ENCODE measurements around the gene PLXNA2. TPM values are rescaled to one million over a fixed set of nuclear protein-coding genes. Genes with fewer than 3 reads are reported as not detected.

PLXNA2 gene
- total and polyA plus RNA-seq, 2 donors (not counting 3 experiments of a cell fraction or from before 2014, with no cell fraction given), result 42.6 to 229 TPM

DNA sequence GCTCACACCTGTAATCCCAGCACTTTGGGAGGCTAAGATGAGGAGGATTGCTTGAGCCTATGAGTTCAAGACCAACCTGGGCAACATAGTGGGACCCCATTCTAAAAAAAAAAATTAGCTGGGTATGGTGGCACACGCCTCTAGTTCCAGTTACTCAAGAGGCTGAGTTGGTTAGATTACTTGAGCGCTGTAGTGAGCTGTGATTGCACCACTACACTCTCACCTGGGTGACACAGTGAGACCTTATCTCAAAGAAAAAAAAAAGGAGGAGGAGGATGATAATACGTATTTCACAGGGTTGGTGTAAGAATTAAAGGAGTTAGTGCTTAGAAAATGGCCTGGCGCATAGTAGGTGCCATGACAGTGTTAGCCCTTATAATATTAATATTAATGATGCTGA, 144.1 kb downstream of the PLXNA2 start:
- DNase-seq (ENCODE audit: low read depth, low spot score) (no peak), FAIRE-seq (no peak)
- CTCF ChIA-PET, result interaction anchor here (0.8 to 3.1 kb wide), 4 partner anchors 32 to 144 kb away, joined by 3 to 28 read pairs (median 4); partner anchors contain the start of gene PLXNA2
- Histone ChIP-seq H2AFZ (ENCODE audit: low read depth, low read length) (no peak overlapping the region), H3K4me1 (ENCODE audit: control insufficient read depth, extremely low read depth, insufficient read depth, low read length) (no peaks in the 10 kb centered on the region), H3K4me3 (replicated peaks in 1 of 3; ENCODE audit: insufficient read depth in 1 of 3, low read depth in 1 of 3, low read length in 3 of 3) (no peak overlapping the region), H3K79me2 (ENCODE audit: control insufficient read depth, insufficient read depth, low read length) (peaks cover 36% of the 10 kb centered on the region), H3K27ac (ENCODE audit: insufficient read depth, low read depth, low read length) (no peak overlapping the region), H3K27me3 (ENCODE audit: control insufficient read depth in 2 of 2, insufficient read depth in 2 of 2, low read length in 2 of 2) (no peaks in the 10 kb centered on the region), H3K9ac (replicated peaks; ENCODE audit: extremely low read depth, insufficient read depth, low read length) (no peak overlapping the region), H3K36me3 (ENCODE audit: control insufficient read depth in 2 of 2, extremely low read depth in 1 of 2, insufficient read depth in 2 of 2, low read length in 2 of 2) (peaks cover 37 to 39% of the 10 kb centered on the region in 2 experiments), H3K9me3 (replicated peaks; ENCODE audit: control insufficient read depth, insufficient read depth, low read length) (no peaks in the 10 kb centered on the region), H4K20me1 (replicated peaks; ENCODE audit: control insufficient read depth, extremely low read depth, insufficient read depth, low read length) (no peaks in the 10 kb centered on the region), H3K4me2 (ENCODE audit: insufficient read depth, low read length) (no peak overlapping the region), H3K9me1 (replicated peaks; ENCODE audit: control insufficient read depth, extremely low read depth, insufficient read depth, low read length) (no peaks in the 10 kb centered on the region)
- no peak for TF ChIP-seq POLR2AphosphoS5 (IDR thresholded peaks at IDR 0.05; ENCODE audit: insufficient read depth, low read depth, low read length)
- TF ChIP-seq, protein P1, sequence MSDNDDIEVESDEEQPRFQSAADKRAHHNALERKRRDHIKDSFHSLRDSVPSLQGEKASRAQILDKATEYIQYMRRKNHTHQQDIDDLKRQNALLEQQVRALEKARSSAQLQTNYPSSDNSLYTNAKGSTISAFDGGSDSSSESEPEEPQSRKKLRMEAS (IDR thresholded peaks at IDR 0.05; ENCODE audit: insufficient read depth, insufficient read length), result no peak
- no peak for TF ChIP-seq FOS (IDR thresholded peaks at IDR 0.05; ENCODE audit: borderline replicate concordance, insufficient read depth, low read length)
- TF ChIP-seq GATA2 (IDR thresholded peaks at IDR 0.05; ENCODE audit: insufficient read depth, insufficient read length, low read depth, low read length), result no peak
- TF ChIP-seq, protein P2, sequence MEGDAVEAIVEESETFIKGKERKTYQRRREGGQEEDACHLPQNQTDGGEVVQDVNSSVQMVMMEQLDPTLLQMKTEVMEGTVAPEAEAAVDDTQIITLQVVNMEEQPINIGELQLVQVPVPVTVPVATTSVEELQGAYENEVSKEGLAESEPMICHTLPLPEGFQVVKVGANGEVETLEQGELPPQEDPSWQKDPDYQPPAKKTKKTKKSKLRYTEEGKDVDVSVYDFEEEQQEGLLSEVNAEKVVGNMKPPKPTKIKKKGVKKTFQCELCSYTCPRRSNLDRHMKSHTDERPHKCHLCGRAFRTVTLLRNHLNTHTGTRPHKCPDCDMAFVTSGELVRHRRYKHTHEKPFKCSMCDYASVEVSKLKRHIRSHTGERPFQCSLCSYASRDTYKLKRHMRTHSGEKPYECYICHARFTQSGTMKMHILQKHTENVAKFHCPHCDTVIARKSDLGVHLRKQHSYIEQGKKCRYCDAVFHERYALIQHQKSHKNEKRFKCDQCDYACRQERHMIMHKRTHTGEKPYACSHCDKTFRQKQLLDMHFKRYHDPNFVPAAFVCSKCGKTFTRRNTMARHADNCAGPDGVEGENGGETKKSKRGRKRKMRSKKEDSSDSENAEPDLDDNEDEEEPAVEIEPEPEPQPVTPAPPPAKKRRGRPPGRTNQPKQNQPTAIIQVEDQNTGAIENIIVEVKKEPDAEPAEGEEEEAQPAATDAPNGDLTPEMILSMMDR (IDR thresholded peaks at IDR 0.05; ENCODE audit: extremely low read depth in 1 of 2, insufficient read depth in 1 of 2, low read depth in 1 of 2, low read length in 2 of 2), result no peak
- no peak for TF ChIP-seq EZH2 (IDR thresholded peaks at IDR 0.05; ENCODE audit: borderline replicate concordance, low read depth, low read length, severe bottlenecking)
- TF ChIP-seq POLR2A (IDR thresholded peaks at IDR 0.05; ENCODE audit: low read depth, low read length), result no peak
- TF ChIP-seq MYC (IDR thresholded peaks at IDR 0.05; ENCODE audit: low read depth, low read length), result no peak
- intact Hi-C loops (cut with micrococcal nuclease) (no loop called here), dilution Hi-C loops (cut with MboI; ENCODE audit: extremely low pct_ligation_motif_present, low sequenced_read_pairs) (no loop called here)
- POLR2A ChIA-PET, result no interaction called here
- BruUV-seq (replicated peaks), result no TSS peak
